HCT116 (cell line): ENCODE data around the gene SLC8A1. TPM values are rescaled to one million over a fixed set of nuclear protein-coding genes. Genes with fewer than 3 reads are reported as not detected.

Source experiments
- ATAC-seq: fragments of 200-7000 bp; cut with Tn5 transposase; 2 replicates; pipeline ENCODE4 v1.9.1; 2020; ENCODE audit warnings: mild to moderate bottlenecking, moderate library complexity
- BruUV-seq: library from RNA; stranded (reverse); fragments of 400-500 nt; replicated peaks from 2 replicates; lab custom pipeline; 2021; lab: Mats Ljungman, UMichigan
- CTCF ChIA-PET: fragments of 300-600 bp; sonication (Branson Sonifier 250); formaldehyde crosslinking; loops from one replicate; lab custom pipeline; 2021; ENCODE audit warnings: antibody characterized with exemption; lab: Charles Lee
- POLR2A ChIA-PET: fragments of 300-600, 350-600 bp; sonication (Branson Sonifier 250); formaldehyde crosslinking; loops from one replicate; lab custom pipeline; 2021; ENCODE audit warnings: antibody characterized with exemption; lab: Charles Lee
- RAD21 ChIA-PET, 2 experiments: fragments of 300-600 bp; sonication (Branson Sonifier 250); formaldehyde crosslinking; loops; one replicate each; lab custom pipeline; 2023; ENCODE audit warnings: low total read pairs in 2 of 2; ENCODE audit not compliant: uncharacterized antibody in 2 of 2, unreplicated experiment in 2 of 2, low non-redundant PET in 1 of 2; lab: Charles Lee
- DNase-seq: peaks from one replicate; pipeline ENCODE4 v3.0.0-alpha.2; 2010; ENCODE audit warnings: low read depth, low spot score
- H2AFZ ChIP-seq: fragments of 200-600 bp; shearing (Covaris generic), sonication (generic); 2 replicates; pipeline ENCODE4 v1.6.1; 2017; ENCODE audit warnings: low read depth, mixed run types, mixed read lengths, antibody characterized with exemption, low read length; ENCODE audit not compliant: poor library complexity, severe bottlenecking
- H3K27ac ChIP-seq: 2 replicates; pipeline ENCODE4 v1.5.1; 2012; ENCODE audit warnings: low read depth, low read length
- H3K27me3 ChIP-seq: fragments of 200-600 bp; sonication (generic); 2 replicates; pipeline ENCODE4 v1.6.1; 2016; ENCODE audit warnings: mixed run types, low read length, mixed read lengths; ENCODE audit not compliant: insufficient read depth
- H3K36me3 ChIP-seq, 2 experiments: fragments of 200-500 bp in 1 of 2; fragments of 200-600 bp in 1 of 2; sonication (Bioruptor generic) in 1 of 2; sonication (generic) in 1 of 2; 2 replicates each; pipeline versions ENCODE4 v1.5.1 to v1.6.1; 2014 to 2016; ENCODE audit warnings: low read length in 2 of 2, inconsistent platforms in 1 of 2, mixed read lengths in 1 of 2, mixed run types in 1 of 2; ENCODE audit not compliant: insufficient read depth in 2 of 2, control insufficient read depth in 1 of 2
- H3K4me1 ChIP-seq, 2 experiments: fragments of 200-600 bp in 1 of 2; sonication (generic) in 1 of 2; 2 replicates each; pipeline versions ENCODE4 v1.5.1 to v1.6.1; 2012 to 2017; ENCODE audit warnings: low read length in 2 of 2, inconsistent platforms in 1 of 2, mild to moderate bottlenecking in 1 of 2, mixed read lengths in 1 of 2, mixed run types in 1 of 2, moderate library complexity in 1 of 2; ENCODE audit not compliant: insufficient read depth in 2 of 2, control insufficient read depth in 1 of 2
- H3K4me2 ChIP-seq: fragments of 200-600 bp; sonication (generic); 2 replicates; pipeline ENCODE4 v1.6.1; 2017; ENCODE audit warnings: mixed run types, low read length, mixed read lengths
- H3K4me3 ChIP-seq, 2 experiments: fragments of 200-600 bp in 1 of 2; sonication (generic) in 1 of 2; replicated peaks in 1 of 2; 2 replicates each; pipeline ENCODE4 v1.5.1; 2011 to 2016; ENCODE audit warnings: low read length in 2 of 2, control low read depth in 1 of 2, low read depth in 1 of 2, mild to moderate bottlenecking in 1 of 2, mixed read lengths in 1 of 2, mixed run types in 1 of 2
- H3K79me2 ChIP-seq: fragments of 200-600 bp; sonication (generic); 2 replicates; pipeline ENCODE4 v1.6.1; 2017; ENCODE audit warnings: mild to moderate bottlenecking, mixed run types, low read length, moderate library complexity, mixed read lengths; ENCODE audit not compliant: insufficient read depth
- H3K9ac ChIP-seq: fragments of 200-600 bp; sonication (generic); 2 replicates; pipeline ENCODE4 v1.6.1; 2016; ENCODE audit warnings: low read length, mixed read lengths
- H3K9me2 ChIP-seq: fragments of 200-600 bp; sonication (generic), shearing (Covaris generic); 2 replicates; pipeline ENCODE4 v1.6.1; 2017; ENCODE audit warnings: mixed run types, mild to moderate bottlenecking, moderate library complexity; ENCODE audit not compliant: insufficient read depth
- H3K9me3 ChIP-seq, 2 experiments: fragments of 200-500 bp in 1 of 2; fragments of 200-600 bp in 1 of 2; sonication (Bioruptor generic) in 1 of 2; sonication (generic) in 1 of 2; 2 replicates each; pipeline ENCODE4 v1.6.1; 2014 to 2017; ENCODE audit warnings: low read length in 2 of 2, mixed read lengths in 2 of 2, inconsistent platforms in 1 of 2, low read depth in 1 of 2, mild to moderate bottlenecking in 1 of 2, mixed run types in 1 of 2, moderate library complexity in 1 of 2; ENCODE audit not compliant: control insufficient read depth in 1 of 2, insufficient read depth in 1 of 2
- H4K20me1 ChIP-seq: fragments of 200-600 bp; sonication (generic), shearing (Covaris generic); 2 replicates; pipeline ENCODE4 v1.6.1; 2017; ENCODE audit warnings: mixed run types, mild to moderate bottlenecking, moderate library complexity; ENCODE audit not compliant: insufficient read depth
- CBX3 ChIP-seq: IDR thresholded peaks from 2 replicates; pipeline ENCODE4 v1.6.1; 2012; ENCODE audit warnings: low read depth
- EGR1 ChIP-seq: IDR thresholded peaks from 2 replicates; pipeline ENCODE4 v1.6.1; 2012; ENCODE audit warnings: low read depth
- EZH2 ChIP-seq: fragments of 200-600 bp; sonication (generic); IDR thresholded peaks from 2 replicates; pipeline ENCODE4 v1.6.1; 2017; ENCODE audit warnings: antibody characterized with exemption, mixed run types
- EZH2phosphoT487 ChIP-seq: fragments of 200-600 bp; IDR thresholded peaks from 2 replicates; pipeline ENCODE4 v1.6.1; 2018; ENCODE audit warnings: antibody characterized with exemption, borderline replicate concordance
- FOSL1 ChIP-seq: IDR thresholded peaks from 2 replicates; pipeline ENCODE4 v1.6.1; 2012; ENCODE audit warnings: low read depth
- RAD21 ChIP-seq: IDR thresholded peaks from 2 replicates; pipeline ENCODE4 v1.6.1; 2012; ENCODE audit warnings: low read depth, mild to moderate bottlenecking
- SRF ChIP-seq: IDR thresholded peaks from 2 replicates; pipeline ENCODE4 v1.6.1; 2012; ENCODE audit warnings: low read depth
- YY1 ChIP-seq: IDR thresholded peaks from 2 replicates; pipeline ENCODE4 v1.6.1; 2011; ENCODE audit warnings: low read length, low read depth, moderate library complexity, mild to moderate bottlenecking; ENCODE audit not compliant: insufficient replicate concordance; ENCODE audit errors: extremely low read depth
- ZFX ChIP-seq: fragments of 450-650 bp; IDR thresholded peaks from 2 replicates; pipeline ENCODE4 v1.6.1; 2017
- intact Hi-C: fragments of 100-400 bp; cut with micrococcal nuclease; formaldehyde crosslinking; loops from 2 replicates; pipeline ENCODE4 v1.10.0; 2022
- total RNA-seq: library from RNA; stranded (reverse); gene quantifications from one replicate; pipeline ENCODE4 v1.2.1, GENCODE V29; 2021; ENCODE audit not compliant: unreplicated experiment
- TF ChIP-seq, protein P1 (sequence below): IDR thresholded peaks from 2 replicates; pipeline ENCODE4 v1.6.1; 2011; ENCODE audit warnings: mild to moderate bottlenecking, low read length, moderate library complexity; ENCODE audit not compliant: insufficient replicate concordance; ENCODE audit errors: extremely low read depth
- TF ChIP-seq, protein P2 (sequence below): IDR thresholded peaks from 2 replicates; pipeline ENCODE4 v1.6.1; 2012; ENCODE audit warnings: low read depth

The SLC8A1 gene
- total RNA-seq, 1 experiment from 2014 or later: 0.07 TPM

DNA sequence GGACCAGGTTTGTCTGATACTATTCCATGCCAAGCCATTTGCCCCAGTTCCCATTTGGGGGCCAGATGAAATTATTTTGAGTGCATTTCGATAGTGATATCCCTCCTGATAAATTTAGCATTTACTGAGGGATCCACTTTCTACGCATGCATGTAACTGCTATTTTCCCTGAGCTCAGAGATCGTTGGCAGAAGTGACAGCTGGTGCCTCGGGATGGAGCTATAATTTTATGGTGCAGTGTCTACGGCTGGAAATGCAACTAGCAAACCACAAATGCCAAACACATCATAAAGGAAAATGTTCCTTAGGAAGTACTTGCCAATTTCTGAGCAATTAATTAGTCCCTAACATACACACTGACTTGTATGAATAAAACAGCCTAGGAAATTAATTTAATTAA, 254.8 kb downstream of the SLC8A1 start:
- intact Hi-C loops: no loop called here
- Histone ChIP-seq H3K36me3 (no peaks in the 10 kb centered on the region), H3K4me1 (no peaks in the 10 kb centered on the region), H2AFZ (no peak overlapping the region), H3K4me3 (no peak overlapping the region), H3K9ac (no peak overlapping the region), H4K20me1 (no peaks in the 10 kb centered on the region), H3K27me3 (peaks cover 5% of the 10 kb centered on the region), H3K9me3 (no peaks in the 10 kb centered on the region), H3K9me2 (no peaks in the 10 kb centered on the region), H3K4me2 (no peak overlapping the region), H3K79me2 (no peaks in the 10 kb centered on the region), H3K27ac (no peak overlapping the region)
- CTCF ChIA-PET: no interaction called here
- RAD21 ChIA-PET: no interaction called here
- TF ChIP-seq RAD21 (no peak), EZH2phosphoT487 (no peak), EGR1 (no peak), ZFX (no peak)
- TF ChIP-seq, protein P1, sequence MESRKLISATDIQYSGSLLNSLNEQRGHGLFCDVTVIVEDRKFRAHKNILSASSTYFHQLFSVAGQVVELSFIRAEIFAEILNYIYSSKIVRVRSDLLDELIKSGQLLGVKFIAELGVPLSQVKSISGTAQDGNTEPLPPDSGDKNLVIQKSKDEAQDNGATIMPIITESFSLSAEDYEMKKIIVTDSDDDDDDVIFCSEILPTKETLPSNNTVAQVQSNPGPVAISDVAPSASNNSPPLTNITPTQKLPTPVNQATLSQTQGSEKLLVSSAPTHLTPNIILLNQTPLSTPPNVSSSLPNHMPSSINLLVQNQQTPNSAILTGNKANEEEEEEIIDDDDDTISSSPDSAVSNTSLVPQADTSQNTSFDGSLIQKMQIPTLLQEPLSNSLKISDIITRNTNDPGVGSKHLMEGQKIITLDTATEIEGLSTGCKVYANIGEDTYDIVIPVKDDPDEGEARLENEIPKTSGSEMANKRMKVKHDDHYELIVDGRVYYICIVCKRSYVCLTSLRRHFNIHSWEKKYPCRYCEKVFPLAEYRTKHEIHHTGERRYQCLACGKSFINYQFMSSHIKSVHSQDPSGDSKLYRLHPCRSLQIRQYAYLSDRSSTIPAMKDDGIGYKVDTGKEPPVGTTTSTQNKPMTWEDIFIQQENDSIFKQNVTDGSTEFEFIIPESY: no peak
- POLR2A ChIA-PET: no interaction called here
- BruUV-seq: no TSS peak
- no peak for ATAC-seq
- DNase-seq: no peak

DNA sequence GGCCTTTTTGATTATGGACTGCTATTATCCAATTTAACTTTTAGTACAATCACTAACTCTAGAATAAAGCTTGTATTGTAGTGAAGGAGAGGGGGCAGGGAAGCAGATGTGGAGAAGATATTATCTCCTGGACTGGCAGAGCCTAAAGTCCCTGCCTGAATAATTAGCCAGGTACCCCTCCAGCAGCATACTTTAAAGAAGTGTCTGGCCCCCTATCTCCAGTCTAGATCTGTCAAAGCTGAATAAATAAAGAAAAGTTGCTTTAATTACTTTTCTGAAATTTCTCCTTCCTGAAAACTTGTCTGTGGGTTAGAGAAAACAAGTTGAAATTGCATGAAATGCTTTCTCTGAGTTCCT, 258.2 kb downstream of the SLC8A1 start:
- ChIA-PET CTCF (no interaction called here), RAD21 (no interaction called here), POLR2A (no interaction called here)
- Histone ChIP-seq H3K4me3 (no peak overlapping the region), H3K4me1 (no peaks in the 10 kb centered on the region), H3K9ac (no peak overlapping the region), H4K20me1 (no peaks in the 10 kb centered on the region), H3K36me3 (no peaks in the 10 kb centered on the region), H2AFZ (no peak overlapping the region), H3K9me3 (no peaks in the 10 kb centered on the region), H3K79me2 (no peaks in the 10 kb centered on the region), H3K27me3 (peaks cover 11% of the 10 kb centered on the region), H3K9me2 (no peaks in the 10 kb centered on the region), H3K4me2 (no peak overlapping the region), H3K27ac (no peak overlapping the region)
- intact Hi-C loops: no loop called here
- ATAC-seq: no peak
- BruUV-seq: no TSS peak
- no peak for DNase-seq
- TF ChIP-seq CBX3 (no peak), EZH2phosphoT487 (no peak), ZFX (no peak), EZH2 (no peak), FOSL1 (no peak), SRF (no peak), YY1 (no peak), RAD21 (no peak)
- TF ChIP-seq, protein P1: no peak
- TF ChIP-seq, protein P2, sequence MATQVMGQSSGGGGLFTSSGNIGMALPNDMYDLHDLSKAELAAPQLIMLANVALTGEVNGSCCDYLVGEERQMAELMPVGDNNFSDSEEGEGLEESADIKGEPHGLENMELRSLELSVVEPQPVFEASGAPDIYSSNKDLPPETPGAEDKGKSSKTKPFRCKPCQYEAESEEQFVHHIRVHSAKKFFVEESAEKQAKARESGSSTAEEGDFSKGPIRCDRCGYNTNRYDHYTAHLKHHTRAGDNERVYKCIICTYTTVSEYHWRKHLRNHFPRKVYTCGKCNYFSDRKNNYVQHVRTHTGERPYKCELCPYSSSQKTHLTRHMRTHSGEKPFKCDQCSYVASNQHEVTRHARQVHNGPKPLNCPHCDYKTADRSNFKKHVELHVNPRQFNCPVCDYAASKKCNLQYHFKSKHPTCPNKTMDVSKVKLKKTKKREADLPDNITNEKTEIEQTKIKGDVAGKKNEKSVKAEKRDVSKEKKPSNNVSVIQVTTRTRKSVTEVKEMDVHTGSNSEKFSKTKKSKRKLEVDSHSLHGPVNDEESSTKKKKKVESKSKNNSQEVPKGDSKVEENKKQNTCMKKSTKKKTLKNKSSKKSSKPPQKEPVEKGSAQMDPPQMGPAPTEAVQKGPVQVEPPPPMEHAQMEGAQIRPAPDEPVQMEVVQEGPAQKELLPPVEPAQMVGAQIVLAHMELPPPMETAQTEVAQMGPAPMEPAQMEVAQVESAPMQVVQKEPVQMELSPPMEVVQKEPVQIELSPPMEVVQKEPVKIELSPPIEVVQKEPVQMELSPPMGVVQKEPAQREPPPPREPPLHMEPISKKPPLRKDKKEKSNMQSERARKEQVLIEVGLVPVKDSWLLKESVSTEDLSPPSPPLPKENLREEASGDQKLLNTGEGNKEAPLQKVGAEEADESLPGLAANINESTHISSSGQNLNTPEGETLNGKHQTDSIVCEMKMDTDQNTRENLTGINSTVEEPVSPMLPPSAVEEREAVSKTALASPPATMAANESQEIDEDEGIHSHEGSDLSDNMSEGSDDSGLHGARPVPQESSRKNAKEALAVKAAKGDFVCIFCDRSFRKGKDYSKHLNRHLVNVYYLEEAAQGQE: no peak
